ENCODE results near the gene PACSIN2.
"Not testable (repeated sequence)": the region's sequence is repeated elsewhere in the genome, so short reads cannot be mapped to it uniquely, and the experiment has no call there.

The PACSIN2 gene

DNA sequence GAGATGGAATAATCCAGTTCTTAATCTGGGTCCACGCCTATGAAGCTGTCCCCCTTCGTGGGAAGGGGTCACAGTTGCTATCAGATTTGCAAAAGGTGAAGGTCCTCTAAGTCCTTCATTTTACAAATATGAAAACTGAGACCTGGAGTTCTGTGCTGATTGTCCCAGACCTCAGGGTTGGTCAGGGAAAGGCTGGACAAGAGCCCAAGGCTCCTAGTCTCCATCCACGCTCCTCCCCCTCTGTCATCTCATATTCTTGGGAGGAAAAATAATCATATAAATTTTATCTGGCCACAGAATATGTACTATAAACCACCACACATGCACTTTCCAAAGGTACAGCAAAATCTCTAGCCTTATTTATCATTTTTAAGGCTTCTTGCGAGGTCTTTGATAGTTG is 5.5 kb downstream of the PACSIN2 start:
- no peak for DNase-seq

DNA sequence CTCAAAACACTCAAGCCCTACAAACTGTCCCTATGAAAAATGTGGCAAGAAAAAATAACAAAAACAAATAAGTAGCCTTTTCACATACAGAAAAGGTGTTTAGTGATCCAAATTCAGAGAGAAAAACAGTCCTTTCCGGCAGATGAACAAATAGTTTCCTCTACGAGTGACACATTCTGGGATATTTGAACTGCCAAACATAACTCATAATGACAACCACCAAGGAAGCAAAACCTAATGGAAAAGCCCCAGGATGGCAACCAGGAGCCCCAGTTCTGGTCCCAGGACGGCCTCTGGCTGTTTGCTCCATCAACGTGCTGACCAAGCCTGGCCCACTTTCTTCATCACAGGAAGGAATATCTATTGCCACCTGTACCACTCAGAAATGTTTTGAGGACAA is 6.0 kb downstream of the PACSIN2 start:
- no peak for DNase-seq

- DNase-seq = no peak
Measured at GRCh38 chr22:43008509-43008908, 6.4 kb downstream of the PACSIN2 start.

DNA sequence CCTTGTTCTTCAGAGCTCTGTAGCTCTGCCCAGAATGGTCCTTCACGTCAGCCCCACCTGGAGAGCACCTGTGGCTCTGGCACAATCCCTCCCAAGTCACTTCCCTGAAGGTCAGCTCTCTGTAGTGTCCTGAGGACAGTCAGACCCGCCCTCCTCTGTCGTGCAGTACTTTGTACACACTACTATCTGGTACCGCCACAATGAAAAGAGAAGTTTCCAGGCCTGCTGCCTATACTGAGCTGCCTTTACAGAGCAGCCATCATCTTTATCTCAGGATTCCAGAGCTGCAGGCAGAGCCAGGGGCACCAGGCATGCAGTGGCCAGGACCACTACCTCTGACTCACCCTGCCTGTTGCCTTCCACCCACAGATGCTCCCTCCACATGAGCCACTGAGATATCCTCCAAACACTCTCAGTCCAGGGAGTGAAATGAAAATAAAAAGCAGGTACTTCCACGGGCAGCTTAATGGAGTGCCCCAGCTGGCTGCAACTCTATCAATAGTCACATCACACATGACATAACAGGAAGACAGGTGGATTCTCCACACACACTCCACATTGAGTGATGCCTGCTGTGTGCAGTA is 7.3 kb downstream of the PACSIN2 start:
- no peak for DNase-seq

GRCh38 chr22:43006753-43007152 is 8.2 kb downstream of the PACSIN2 start:
- DNase-seq = no peak

DNA sequence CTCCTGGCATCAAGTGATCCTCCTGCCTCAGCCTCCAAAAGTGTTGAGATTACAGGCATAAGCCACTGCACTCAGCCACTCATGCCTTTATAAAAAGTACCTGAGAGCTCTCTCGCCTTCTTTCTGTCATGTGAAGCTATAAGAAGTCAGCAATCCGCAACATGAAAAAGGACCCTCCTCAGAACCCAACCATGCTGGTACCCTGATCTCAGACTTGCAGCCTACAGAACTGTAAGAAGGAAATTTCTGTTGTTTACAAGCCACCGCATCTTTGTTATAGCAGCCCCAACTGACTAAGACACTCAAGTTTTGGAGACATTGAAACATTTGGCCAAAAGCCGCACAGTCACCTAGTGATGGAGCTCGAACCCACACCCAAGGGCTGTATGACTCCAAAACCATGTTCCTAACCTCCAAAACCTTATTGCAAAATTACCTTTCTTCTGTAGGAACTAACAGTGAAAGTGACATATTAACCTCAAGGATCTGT is 8.9 kb downstream of the PACSIN2 start:
- no peak for DNase-seq

- no peak for DNase-seq
Measured at GRCh38 chr22:43005106-43005505, 9.8 kb downstream of the PACSIN2 start.

GRCh38 chr22:43004362-43005035 is 10.4 kb downstream of the PACSIN2 start:
- no peak for DNase-seq

- no peak for DNase-seq
Measured at GRCh38 chr22:43002202-43002586, 12.8 kb downstream of the PACSIN2 start.

GRCh38 chr22:43001271-43002201 is 13.4 kb downstream of the PACSIN2 start:
- no peak for DNase-seq

GRCh38 chr22:43000441-43001175 is 14.3 kb downstream of the PACSIN2 start:
- peak; percentile 66 for DNase-seq

GRCh38 chr22:42997582-42998090 is 17.3 kb downstream of the PACSIN2 start:
- no peak for DNase-seq

- no peak for DNase-seq
Measured at GRCh38 chr22:42996646-42997365, 18.1 kb downstream of the PACSIN2 start.

DNA sequence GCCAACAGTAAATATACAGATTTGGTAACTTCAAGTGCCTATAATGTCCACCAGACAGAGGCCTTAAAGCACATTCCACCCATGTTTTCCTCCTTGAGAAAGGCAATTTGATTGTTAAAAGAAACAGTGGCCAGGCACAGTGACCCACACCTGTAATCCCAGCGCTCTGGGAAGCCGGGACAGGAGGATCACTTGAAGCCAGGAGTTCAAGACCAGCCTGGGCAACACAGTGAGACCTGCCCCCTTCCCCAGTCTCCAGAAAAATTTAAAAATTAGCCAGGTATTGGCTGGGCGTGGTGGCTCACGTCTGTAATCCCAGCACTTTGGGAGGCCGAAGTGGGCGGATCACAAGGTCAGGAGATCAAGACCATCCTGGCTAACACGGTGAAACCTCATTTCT is 19.3 kb downstream of the PACSIN2 start:
- not testable (repeated sequence) for DNase-seq

DNA sequence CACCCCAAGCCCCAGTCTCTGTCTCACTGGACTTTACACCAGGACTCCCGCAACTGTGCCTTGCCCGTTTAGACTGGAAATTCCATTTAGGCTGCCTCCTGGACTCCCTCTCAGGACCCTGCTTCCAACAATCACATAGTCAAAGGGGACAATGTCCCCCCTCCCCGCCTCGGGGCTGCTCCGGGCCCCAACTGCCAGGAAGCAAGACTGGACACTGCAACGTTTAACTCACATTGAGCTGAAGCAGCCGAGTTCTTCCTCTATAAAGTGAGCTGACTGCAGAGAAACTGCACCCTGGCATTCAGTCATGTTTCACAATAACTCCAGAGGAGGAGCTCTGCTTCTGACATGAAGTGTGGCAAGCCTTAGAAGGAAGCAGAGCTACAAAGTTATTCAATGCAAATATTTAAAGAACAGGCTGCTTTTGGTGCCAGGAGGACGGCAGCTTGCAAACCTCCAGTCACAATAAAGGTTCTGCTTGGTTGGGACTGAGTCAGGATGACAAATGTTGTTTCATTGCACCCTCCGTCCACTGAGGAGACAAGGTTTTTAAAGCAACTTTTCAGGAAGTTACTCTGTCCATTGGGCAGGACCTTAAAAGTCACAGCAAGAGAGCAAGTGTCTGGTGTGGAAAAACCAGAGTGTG is 19.9 kb downstream of the PACSIN2 start:
- no peak for DNase-seq

DNA sequence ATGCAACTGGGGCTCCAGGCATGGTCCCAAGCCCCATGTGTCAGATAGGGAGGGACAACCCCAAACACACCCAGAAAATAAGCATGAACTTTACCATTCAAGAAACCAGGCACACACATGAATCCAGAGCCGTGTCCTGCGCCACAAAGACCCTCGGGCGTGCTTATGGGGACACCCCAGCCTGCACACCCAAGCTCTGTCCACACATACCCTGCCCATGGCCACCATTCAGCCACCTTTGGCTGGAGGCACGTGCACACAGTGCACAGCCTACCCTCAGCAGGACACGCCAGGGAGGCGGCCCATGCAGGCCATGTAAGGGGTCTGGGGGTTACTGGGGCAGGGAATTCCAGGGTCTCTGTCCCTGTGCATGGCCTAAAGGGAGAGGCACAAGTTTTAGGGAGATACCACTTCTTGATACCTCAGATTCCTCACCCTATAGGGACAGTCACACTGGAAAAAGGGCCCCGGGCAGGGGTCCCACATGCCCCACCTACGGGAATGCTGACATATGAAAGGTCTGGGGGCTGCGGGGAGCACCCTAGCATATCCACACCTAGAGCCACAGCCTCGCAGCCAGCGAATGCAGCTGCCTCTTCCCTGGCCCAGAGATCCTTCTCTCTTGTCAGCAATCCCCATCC is 20.6 kb downstream of the PACSIN2 start:
- DNase-seq = no peak

GRCh38 chr22:42993651-42994275 is 21.2 kb downstream of the PACSIN2 start:
- no peak for DNase-seq

DNA sequence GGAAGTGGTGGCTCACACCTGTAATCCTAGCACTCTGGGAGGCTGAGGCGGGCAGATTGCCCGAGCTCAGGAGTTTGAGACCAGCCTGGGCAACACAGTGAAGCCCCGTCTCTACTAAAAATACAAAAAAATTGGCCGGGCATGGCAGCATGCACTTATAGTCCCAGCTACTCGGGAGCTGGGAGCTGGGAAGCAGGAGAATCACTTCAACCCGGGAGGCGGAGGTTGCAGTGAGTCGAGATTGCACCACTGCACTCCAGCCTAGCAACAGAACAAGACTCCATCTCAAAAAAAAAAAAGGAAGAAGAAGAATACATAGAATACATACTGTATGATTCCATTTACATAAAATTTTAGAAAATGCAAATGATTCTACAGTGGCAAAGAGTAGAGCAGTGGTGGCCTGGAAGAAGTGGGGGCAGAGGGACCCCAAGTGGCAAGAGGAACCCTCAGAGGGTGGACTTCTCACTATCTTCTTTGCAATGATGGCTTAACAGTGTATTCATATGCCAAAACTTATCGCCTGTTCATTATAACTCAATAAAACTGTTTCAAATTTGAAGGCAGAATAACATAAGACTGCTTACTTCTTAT is 22.0 kb downstream of the PACSIN2 start:
- no peak for DNase-seq

DNA sequence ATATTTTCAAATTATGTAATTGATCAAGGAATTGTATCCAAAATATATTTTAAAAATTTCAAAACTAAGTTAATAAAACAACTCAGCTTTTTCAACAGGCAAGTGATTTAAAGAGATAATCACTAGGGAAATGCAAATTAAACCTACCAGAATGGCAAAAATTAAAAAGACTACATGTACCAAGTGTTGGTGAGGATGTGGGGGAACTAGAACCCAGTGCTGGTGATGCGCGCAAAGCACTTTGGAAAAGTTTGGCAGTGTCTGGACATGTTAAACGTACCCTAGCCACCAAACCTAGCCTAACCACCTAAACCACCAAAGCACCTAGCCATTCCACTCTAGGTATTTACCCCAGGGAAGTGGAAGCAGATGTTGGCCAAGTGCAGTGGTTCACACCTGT is 22.9 kb downstream of the PACSIN2 start:
- DNase-seq = no peak

GRCh38 chr22:42991010-42991651 is 23.8 kb downstream of the PACSIN2 start:
- no peak for DNase-seq

All from stimulated activated CD4-positive, alpha-beta T cell treated with anti-CD3 and anti-CD28 coated beads, Interleukin-1b, Interleukin-23, amount 100 ng/mL, for 48 hours (primary cell).